HFF-Myc (cell line): Measurements from ENCODE around the gene SOS1.

Experiments used
- DNase-seq: peaks from one replicate; pipeline ENCODE4 v3.0.0-alpha.2; 2011; ENCODE audit warnings: low read depth; ENCODE audit errors: extremely low read depth
- H3K4me3 ChIP-seq: replicated peaks from 2 replicates; pipeline ENCODE4 v1.5.1; 2011; ENCODE audit warnings: low read depth, mild to moderate bottlenecking, control low read depth, low read length
- CTCF ChIP-seq: IDR thresholded peaks from 2 replicates; pipeline ENCODE4 v1.5.1; 2012; ENCODE audit warnings: mild to moderate bottlenecking, low read depth, low read length, control low read depth; ENCODE audit errors: missing control alignments

The SOS1 gene

GRCh38 chr2:39091543-39091942, 29.3 kb downstream of the SOS1 start:
- no peak for DNase-seq
- no peak overlapping the region for H3K4me3 ChIP-seq
- TF ChIP-seq CTCF = no peak

- DNase-seq = no peak
- no peak for TF ChIP-seq CTCF
- H3K4me3 ChIP-seq = no peak overlapping the region
Observed at GRCh38 chr2:39091063-39091462, 29.8 kb downstream of the SOS1 start.

GRCh38 chr2:39080152-39080551, 40.7 kb downstream of the SOS1 start:
- no peak overlapping the region for H3K4me3 ChIP-seq
- no peak for TF ChIP-seq CTCF
- DNase-seq = no peak

- H3K4me3 ChIP-seq = no peak overlapping the region
- DNase-seq = no peak
- TF ChIP-seq CTCF = no peak
Observed at GRCh38 chr2:39069890-39070465, 50.9 kb downstream of the SOS1 start.

- DNase-seq = no peak
- no peak for TF ChIP-seq CTCF
- H3K4me3 ChIP-seq = no peak overlapping the region
Observed at GRCh38 chr2:39069136-39069515, 51.7 kb downstream of the SOS1 start.

GRCh38 chr2:39068299-39069135, 52.3 kb downstream of the SOS1 start:
- H3K4me3 ChIP-seq = no peak overlapping the region
- no peak for TF ChIP-seq CTCF
- DNase-seq = no peak
